ENCODE results near the gene ABCC4.

- no peak for TF ChIP-seq CTCF (IDR thresholded peaks at IDR 0.05)
- TF ChIP-seq POLR2A (IDR thresholded peaks at IDR 0.05): no peak
Observed at GRCh38 chr13:95217920-95218830, 83.1 kb downstream of the ABCC4 start.
